IMR-90 (cell line): Measurements from ENCODE around the gene PPP3CA.

ENCODE experiments used
- FOS ChIP-seq: fragments of 150-350 bp; IDR thresholded peaks from 2 replicates; pipeline ENCODE4 v1.6.1; 2016; ENCODE audit warnings: low read depth, low read length
- MXI1 ChIP-seq: IDR thresholded peaks from 2 replicates; pipeline ENCODE4 v1.6.1; 2012; ENCODE audit warnings: low read depth, mild to moderate bottlenecking, low read length, moderate library complexity, borderline replicate concordance
- RAD21 ChIP-seq: IDR thresholded peaks from 2 replicates; pipeline ENCODE4 v1.6.1; 2012; ENCODE audit warnings: low read length, improper control_type of control experiment
- RFX5 ChIP-seq: IDR thresholded peaks from 2 replicates; pipeline ENCODE4 v1.8.0; 2012; ENCODE audit warnings: low read depth, mild to moderate bottlenecking, low read length, moderate library complexity
- SMC3 ChIP-seq: fragments of 150-350 bp; IDR thresholded peaks from 2 replicates; pipeline ENCODE4 v1.6.1; 2016; ENCODE audit warnings: low read depth, mild to moderate bottlenecking, antibody characterized with exemption, low read length, moderate library complexity
- TF ChIP-seq, protein P1 (sequence below): fragments of 150-350 bp; IDR thresholded peaks from 2 replicates; pipeline ENCODE4 v1.6.1; 2016; ENCODE audit warnings: low read depth, mild to moderate bottlenecking, low read length, moderate library complexity, borderline replicate concordance
- TF ChIP-seq, protein P2 (sequence below): conservative IDR thresholded peaks from 2 replicates; pipeline ENCODE4 v1.5.1; 2012; ENCODE audit warnings: mild to moderate bottlenecking, low read depth, low read length, improper control_type of control experiment

DNA sequence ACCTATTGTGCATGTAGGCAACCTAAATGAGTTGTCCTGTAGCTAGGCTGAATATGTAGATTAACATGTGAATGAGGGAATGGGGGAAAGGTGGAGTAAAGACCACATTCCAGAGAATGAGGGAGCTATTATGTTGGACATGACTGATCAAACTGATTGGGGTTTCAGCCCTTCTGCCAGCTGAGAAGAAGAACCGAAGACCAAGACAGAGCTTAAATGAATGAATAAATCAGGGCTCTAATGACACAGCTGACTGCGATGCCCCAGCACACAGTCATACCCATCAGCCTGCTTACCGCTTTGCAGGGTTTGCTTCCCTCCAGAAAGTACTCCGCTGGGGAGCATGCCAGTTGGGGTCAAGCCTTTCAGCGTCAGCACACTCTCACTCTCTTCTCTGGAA lies 315.4 kb downstream of the PPP3CA start:
- TF ChIP-seq, protein P1, sequence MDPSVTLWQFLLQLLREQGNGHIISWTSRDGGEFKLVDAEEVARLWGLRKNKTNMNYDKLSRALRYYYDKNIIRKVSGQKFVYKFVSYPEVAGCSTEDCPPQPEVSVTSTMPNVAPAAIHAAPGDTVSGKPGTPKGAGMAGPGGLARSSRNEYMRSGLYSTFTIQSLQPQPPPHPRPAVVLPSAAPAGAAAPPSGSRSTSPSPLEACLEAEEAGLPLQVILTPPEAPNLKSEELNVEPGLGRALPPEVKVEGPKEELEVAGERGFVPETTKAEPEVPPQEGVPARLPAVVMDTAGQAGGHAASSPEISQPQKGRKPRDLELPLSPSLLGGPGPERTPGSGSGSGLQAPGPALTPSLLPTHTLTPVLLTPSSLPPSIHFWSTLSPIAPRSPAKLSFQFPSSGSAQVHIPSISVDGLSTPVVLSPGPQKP = no peak
- TF ChIP-seq RAD21 = no peak
- TF ChIP-seq RFX5 = no peak
- TF ChIP-seq, protein P2, sequence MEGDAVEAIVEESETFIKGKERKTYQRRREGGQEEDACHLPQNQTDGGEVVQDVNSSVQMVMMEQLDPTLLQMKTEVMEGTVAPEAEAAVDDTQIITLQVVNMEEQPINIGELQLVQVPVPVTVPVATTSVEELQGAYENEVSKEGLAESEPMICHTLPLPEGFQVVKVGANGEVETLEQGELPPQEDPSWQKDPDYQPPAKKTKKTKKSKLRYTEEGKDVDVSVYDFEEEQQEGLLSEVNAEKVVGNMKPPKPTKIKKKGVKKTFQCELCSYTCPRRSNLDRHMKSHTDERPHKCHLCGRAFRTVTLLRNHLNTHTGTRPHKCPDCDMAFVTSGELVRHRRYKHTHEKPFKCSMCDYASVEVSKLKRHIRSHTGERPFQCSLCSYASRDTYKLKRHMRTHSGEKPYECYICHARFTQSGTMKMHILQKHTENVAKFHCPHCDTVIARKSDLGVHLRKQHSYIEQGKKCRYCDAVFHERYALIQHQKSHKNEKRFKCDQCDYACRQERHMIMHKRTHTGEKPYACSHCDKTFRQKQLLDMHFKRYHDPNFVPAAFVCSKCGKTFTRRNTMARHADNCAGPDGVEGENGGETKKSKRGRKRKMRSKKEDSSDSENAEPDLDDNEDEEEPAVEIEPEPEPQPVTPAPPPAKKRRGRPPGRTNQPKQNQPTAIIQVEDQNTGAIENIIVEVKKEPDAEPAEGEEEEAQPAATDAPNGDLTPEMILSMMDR = no peak
- TF ChIP-seq SMC3 = no peak
- TF ChIP-seq MXI1 = no peak
- TF ChIP-seq FOS = no peak
